Jurkat, Clone E6-1 (cell line): ENCODE measurements around the gene NPAS1.
"Not testable (repeated sequence)": the region's sequence is repeated elsewhere in the genome, so short reads cannot be mapped to it uniquely, and the experiment has no call there.

Source experiments
- DNase-seq: peaks from one replicate; pipeline ENCODE4 v3.0.0-alpha.2; 2011; ENCODE audit warnings: low read depth, low spot score
- H3K4me3 ChIP-seq: 2 replicates; pipeline ENCODE4 v1.5.1; 2011; ENCODE audit warnings: mild to moderate bottlenecking, low read length, control low read depth, moderate library complexity

The NPAS1 gene

DNA sequence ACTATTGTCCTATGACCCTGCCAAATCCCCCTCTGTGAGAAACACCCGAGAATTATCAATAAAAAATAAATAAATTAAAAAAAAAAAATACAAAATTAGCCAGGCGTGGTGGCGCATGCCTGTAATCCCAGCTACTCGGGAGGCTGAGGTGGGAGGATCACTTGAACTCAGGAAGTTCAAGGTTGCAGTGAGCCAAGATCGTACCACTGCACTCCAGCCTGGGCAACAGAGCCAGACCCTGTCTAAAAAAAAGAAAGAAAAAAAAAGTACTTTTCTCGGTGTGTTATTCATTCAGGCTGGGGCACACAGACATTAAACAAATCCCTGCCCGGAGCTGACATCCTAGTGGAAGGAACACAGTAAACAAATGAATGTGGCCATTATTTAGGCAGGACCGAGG lies 9.1 kb upstream of the NPAS1 start:
- DNase-seq, H3K4me3 ChIP-seq: not testable (repeated sequence)

GRCh38 chr19:47012617-47013016 lies 7.0 kb upstream of the NPAS1 start:
- DNase-seq: no peak
- H3K4me3 ChIP-seq: no peak overlapping the region

DNA sequence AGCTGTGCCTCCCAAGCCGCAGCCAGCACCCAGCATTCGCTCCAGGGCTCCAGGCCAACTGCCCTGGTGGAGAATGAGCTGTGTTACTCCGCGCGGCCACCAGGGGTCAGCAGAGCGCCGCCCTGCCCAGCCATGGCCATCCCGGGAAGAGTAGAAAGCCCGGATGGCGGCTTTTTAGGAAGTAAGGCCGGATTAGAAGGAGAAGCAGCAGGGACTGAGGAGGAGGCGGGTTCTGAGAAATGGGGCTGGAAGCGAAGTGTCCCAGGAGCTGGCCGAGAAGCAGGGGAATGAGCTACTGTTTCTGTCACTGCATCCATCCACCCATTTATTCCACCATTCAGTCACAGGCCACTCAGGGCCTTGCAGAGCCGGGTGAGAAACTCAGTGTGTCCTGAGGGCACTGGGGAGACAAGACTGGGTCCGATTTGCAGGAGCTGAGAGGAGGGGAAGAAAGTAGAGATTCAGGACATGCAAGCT lies 6.6 kb upstream of the NPAS1 start:
- H3K4me3 ChIP-seq: peak overlapping the region; percentile 27; the same call in 1 of the 2 replicates
- DNase-seq: no peak

- H3K4me3 ChIP-seq: no peak overlapping the region
- no peak for DNase-seq
These were observed 714 bp upstream of the NPAS1 start for GRCh38 chr19:47018923-47019322.

GRCh38 chr19:47020132-47020805 lies 632 bp downstream of the NPAS1 start:
- DNase-seq: no peak
- H3K4me3 ChIP-seq: no peak overlapping the region

GRCh38 chr19:47020992-47021496 lies 1.4 kb downstream of the NPAS1 start:
- H3K4me3 ChIP-seq: no peak overlapping the region
- no peak for DNase-seq

GRCh38 chr19:47021536-47022139 lies 2.0 kb downstream of the NPAS1 start:
- no peak for DNase-seq
- H3K4me3 ChIP-seq: no peak overlapping the region

DNA sequence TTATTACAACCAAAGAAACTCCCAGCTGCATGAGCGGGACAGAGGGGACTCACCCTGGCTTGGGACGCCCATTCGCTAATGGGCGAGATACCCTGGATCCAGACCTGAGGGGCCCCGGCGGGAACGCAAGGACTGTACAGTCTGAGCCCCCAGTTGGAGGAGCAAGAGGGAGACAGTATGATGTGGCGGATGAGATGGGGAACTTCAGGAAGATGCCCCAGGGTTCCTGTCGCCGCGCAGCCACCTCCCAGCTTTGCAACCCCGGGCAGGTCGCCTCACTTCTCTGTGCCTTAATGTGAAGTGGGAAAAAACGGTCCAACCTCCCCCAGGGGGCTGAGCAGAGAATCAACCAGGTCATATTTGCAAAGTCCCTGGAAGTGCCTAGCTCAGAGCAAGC lies 2.5 kb downstream of the NPAS1 start:
- DNase-seq: no peak
- no peak overlapping the region for H3K4me3 ChIP-seq

- DNase-seq: no peak
- no peak overlapping the region for H3K4me3 ChIP-seq
These were observed 3.2 kb downstream of the NPAS1 start for GRCh38 chr19:47022541-47023447.

DNA sequence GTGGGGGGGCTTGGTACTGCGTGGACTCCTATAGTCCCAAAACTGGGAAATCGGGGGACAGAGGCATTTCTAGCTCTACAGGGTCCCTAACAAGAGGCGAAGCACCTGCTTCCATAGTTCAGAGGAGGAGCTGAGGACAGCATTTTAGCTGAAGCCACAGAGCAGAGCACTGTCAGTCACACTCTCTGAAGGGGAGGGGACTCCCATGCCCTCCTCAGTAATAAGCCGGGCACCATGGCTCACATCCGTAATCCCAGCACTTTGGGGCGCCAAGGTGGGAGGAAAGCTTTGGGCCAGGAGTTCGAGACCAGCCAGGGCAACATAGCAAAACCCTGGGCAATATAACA lies 3.8 kb downstream of the NPAS1 start:
- H3K4me3 ChIP-seq: no peak overlapping the region
- DNase-seq: no peak

DNA sequence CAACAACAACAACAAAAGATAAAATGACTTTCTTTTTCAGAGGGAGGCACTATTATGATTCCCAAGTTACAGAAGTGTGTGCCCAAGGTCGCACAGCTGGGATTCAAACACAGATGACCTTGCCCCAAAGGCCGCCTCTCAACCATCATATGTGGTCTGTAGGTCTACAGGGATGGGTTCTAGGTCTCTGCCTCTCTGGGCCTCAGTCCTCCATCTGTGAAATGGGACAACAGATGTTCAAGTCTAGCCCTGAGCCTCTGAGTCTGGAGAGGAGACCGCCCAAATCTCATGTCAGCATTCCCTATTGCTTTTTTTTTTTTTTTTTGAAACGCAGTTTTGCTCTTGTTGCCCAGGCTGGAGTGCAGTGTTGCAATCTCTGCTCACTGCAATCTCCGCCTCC lies 4.9 kb downstream of the NPAS1 start:
- no peak for DNase-seq
- no peak overlapping the region for H3K4me3 ChIP-seq

DNA sequence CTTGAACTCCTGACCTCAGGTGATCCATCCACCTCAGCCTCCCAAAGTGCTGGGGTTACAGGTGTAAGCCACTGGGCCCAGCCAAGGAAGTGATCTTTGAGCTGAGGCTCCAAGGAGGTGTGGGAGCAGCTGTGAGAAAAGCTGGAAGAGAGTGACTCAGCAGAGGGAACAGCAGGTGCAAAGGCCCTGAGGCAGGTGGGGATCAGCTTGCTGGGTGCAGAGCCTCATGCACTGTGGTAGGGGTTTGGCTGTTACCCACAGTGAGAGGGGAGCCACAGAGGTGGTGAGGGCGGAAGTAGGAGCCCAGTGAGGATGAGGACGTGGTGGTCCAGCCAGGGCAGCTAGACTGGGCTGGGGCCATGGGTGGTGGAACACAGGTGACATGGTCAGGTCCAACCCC lies 6.5 kb downstream of the NPAS1 start:
- no peak for DNase-seq
- no peak overlapping the region for H3K4me3 ChIP-seq

DNA sequence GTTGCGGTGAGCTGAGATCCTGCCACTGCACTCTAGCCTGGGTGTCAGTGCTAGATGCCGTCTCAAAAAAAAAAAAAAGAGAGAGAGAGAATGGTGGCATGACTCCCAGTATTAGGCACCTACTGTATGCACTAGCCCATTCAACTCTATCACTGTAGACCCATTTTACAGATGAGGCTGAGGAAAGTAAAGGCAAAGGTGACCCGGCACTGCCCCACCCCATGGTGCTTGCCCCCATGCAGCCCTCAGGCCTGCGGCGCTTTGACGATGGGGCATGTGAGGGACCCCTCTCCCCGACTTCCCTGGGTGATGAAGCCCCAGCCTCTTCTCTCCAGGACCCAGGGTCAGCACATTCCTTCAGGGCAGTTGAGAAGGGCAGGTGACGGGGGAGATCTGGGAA lies 7.3 kb downstream of the NPAS1 start:
- H3K4me3 ChIP-seq: no peak overlapping the region
- DNase-seq: no peak

- no peak for DNase-seq
- no peak overlapping the region for H3K4me3 ChIP-seq
These were observed 8.0 kb downstream of the NPAS1 start for GRCh38 chr19:47027586-47028088.

- H3K4me3 ChIP-seq: no peak overlapping the region
- no peak for DNase-seq
These were observed 8.6 kb downstream of the NPAS1 start for GRCh38 chr19:47028195-47028601.

- DNase-seq: peak; percentile 29
- H3K4me3 ChIP-seq: no peak overlapping the region
These were observed 12.7 kb downstream of the NPAS1 start for GRCh38 chr19:47032171-47032811.

DNA sequence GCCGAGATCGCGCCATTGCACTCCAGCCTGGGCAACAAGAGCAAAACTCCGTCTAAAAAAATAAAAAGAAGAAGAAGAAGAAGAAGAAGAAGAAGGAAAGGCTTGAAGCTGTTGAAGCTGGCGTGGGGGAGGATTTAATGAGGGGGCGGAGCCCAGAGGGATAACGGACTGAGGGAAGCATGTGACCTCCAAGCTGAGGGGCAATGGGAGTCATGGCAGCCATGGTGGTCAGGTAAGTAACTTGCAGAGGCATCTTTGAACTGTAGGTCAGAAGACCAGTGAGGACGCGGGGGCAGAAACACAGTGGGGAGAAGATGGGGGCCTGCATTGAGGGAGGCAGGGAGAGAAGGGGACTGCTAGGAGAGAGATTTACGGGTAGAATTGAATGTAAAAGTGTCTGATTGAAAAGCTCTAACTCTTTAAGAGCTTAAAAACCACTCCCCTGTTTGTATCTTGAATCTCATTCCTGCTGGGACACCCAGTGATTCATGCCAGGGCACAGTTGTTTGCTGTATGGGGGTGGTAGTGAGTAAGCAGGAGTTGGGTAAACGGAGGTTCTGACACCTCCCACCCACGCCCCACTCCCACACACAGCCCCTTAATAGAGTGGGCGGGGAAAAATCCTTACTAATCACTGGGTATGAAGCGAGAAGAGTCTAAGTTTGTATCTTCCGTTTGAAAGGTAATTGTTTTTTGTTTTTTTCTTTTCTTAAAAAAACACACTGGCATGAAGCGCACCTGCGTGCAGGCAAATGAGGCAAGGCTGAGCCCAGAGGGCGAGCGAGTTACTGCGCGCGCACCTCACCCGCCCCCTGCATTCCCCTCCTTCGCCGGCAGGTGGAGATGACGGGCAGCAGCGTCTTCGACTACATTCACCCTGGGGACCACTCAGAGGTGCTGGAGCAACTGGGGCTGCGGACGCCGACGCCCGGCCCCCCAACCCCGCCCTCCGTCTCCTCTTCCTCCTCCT lies 15.8 kb downstream of the NPAS1 start:
- DNase-seq: peak; percentile 86
- peak overlapping the region; percentile 62 for H3K4me3 ChIP-seq

GRCh38 chr19:47036097-47036651 lies 16.5 kb downstream of the NPAS1 start:
- DNase-seq: no peak
- peak overlapping the region; percentile 62 for H3K4me3 ChIP-seq
